Brain microvascular endothelial cell (primary cell): ENCODE measurements around the gene HDAC7.
A peak's percentile ranks its signal among the peaks of the same experiment; 100 is the strongest.

Source experiments
- DNase-seq: peaks from one replicate; pipeline ENCODE4 v3.0.0-alpha.2; 2020
- H3K27ac ChIP-seq: fragments of 250-450 bp; sonication (Bioruptor Pico); 2 replicates; pipeline ENCODE4 v1.5.1; 2020; ENCODE audit warnings: mild to moderate bottlenecking, moderate library complexity
- H3K27me3 ChIP-seq: fragments of 250-450 bp; sonication (Bioruptor Pico); replicated peaks from 2 replicates; pipeline ENCODE4 v1.5.1; 2020; ENCODE audit warnings: mild to moderate bottlenecking
- H3K36me3 ChIP-seq: fragments of 250-450 bp; sonication (Bioruptor Pico); replicated peaks from 2 replicates; pipeline ENCODE4 v1.5.1; 2020; ENCODE audit warnings: mild to moderate bottlenecking
- H3K4me3 ChIP-seq: 2 replicates; pipeline ENCODE4 v1.5.1; 2011; ENCODE audit warnings: low read depth, mild to moderate bottlenecking, control low read depth, low read length, moderate library complexity
- CTCF ChIP-seq: IDR thresholded peaks from 2 replicates; pipeline ENCODE4 v1.5.1; 2011; ENCODE audit warnings: low read depth, mild to moderate bottlenecking, moderate library complexity, low read length, control low read depth, inconsistent platforms; ENCODE audit errors: missing control alignments
- in situ Hi-C: cut with HindIII; loops from 2 replicates; pipeline ENCODE4 v1.10.0; 2017; ENCODE audit warnings: low sequenced_read_pairs, low pct_ligation_motif_present

HDAC7 gene

GRCh38 chr12:47820631-47821345 lies 1.1 kb upstream of the HDAC7 start:
- Histone ChIP-seq H3K36me3 (no peaks in the 10 kb centered on the region), H3K27ac (peak overlapping the region; percentile 94), H3K27me3 (no peaks in the 10 kb centered on the region), H3K4me3 (peak overlapping the region; percentile 81)
- peak; percentile 95 for DNase-seq
- in situ Hi-C loops: no loop called here
- no peak for TF ChIP-seq CTCF

- Histone ChIP-seq H3K36me3 (peaks cover 3% of the 10 kb centered on the region), H3K27ac (peak overlapping the region; percentile 45), H3K4me3 (peak overlapping the region; percentile 81), H3K27me3 (no peaks in the 10 kb centered on the region)
- peak; percentile 43 for TF ChIP-seq CTCF
- in situ Hi-C loops: no loop called here
- DNase-seq: no peak
These were observed 386 bp downstream of the HDAC7 start for GRCh38 chr12:47819138-47819895.

- peaks cover 4% of the 10 kb centered on the region for H3K36me3 ChIP-seq
- TF ChIP-seq CTCF: no peak
- H3K27ac ChIP-seq: peak overlapping the region; percentile 45
- H3K27me3 ChIP-seq: no peaks in the 10 kb centered on the region
- peak overlapping the region; percentile 81 for H3K4me3 ChIP-seq
- in situ Hi-C loops: no loop called here
- DNase-seq: no peak
These were observed 1.1 kb downstream of the HDAC7 start for GRCh38 chr12:47818467-47819137.

GRCh38 chr12:47818007-47818376 lies 1.7 kb downstream of the HDAC7 start:
- in situ Hi-C loops: no loop called here
- peak; percentile 16 for TF ChIP-seq CTCF
- Histone ChIP-seq H3K36me3 (peaks cover 4% of the 10 kb centered on the region), H3K4me3 (peak overlapping the region; percentile 81), H3K27me3 (no peaks in the 10 kb centered on the region), H3K27ac (no peak overlapping the region)
- no peak for DNase-seq

GRCh38 chr12:47817272-47818006 lies 2.3 kb downstream of the HDAC7 start:
- peak; percentile 55 for TF ChIP-seq CTCF
- in situ Hi-C loops: no loop called here
- Histone ChIP-seq H3K27me3 (no peaks in the 10 kb centered on the region), H3K36me3 (peaks cover 4% of the 10 kb centered on the region), H3K27ac (peak overlapping the region; percentile 16), H3K4me3 (peak overlapping the region; percentile 81)
- no peak for DNase-seq
